Activated CD4-positive, alpha-beta T cell treated with anti-CD3 and anti-CD28 coated beads, Interleukin-2, amount 50 U/mL, for 4 hours (primary cell): ENCODE results near the gene TNFRSF19.

Experiments used
- DNase-seq, 2 experiments: peaks; one replicate each; pipeline ENCODE4 v3.0.0-alpha.2; 2020

The TNFRSF19 gene

GRCh38 chr13:23688336-23688735 lies 118.1 kb downstream of the TNFRSF19 start:
- no peak for DNase-seq

GRCh38 chr13:23690668-23691067 lies 120.5 kb downstream of the TNFRSF19 start:
- DNase-seq = no peak

DNA sequence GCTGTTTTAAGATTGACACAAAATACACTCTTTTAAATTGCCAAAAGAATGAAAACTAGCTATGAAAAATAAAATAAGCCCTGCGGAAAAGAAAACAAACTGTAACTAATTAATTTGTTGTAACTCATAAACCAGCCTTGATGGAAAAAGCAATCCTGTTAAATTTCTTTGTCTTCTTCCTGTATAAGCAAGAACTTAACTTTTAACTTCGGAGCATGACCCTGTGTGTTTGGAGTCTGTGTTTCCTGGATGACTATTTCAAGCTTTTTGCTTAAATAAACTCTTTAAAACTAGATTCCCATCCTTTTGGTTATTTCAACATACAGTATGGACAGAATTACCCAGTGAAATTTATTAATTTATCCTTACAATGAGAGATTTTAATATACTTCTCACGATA lies 122.6 kb downstream of the TNFRSF19 start:
- no peak for DNase-seq

DNA sequence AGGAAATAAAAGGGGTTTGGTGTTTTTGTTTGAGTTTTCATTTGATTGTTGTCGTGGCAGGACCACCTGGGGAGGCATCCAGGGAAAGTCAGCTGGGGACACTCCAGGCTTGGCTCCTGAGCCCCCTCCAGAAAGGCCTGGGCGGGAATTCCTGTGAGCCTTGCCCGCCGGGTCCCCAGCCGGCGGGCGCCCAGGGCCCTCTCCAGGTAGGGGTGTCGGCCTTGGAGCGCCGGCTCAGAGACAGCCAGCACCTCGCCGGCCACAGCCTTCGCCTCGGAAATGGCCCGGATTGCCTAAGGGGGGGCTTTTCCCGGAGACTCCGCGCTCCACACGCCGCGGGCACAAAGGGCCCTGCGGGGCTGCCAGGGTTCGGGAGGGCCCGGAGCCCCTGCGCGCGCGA lies 125.0 kb downstream of the TNFRSF19 start:
- no peak for DNase-seq

DNA sequence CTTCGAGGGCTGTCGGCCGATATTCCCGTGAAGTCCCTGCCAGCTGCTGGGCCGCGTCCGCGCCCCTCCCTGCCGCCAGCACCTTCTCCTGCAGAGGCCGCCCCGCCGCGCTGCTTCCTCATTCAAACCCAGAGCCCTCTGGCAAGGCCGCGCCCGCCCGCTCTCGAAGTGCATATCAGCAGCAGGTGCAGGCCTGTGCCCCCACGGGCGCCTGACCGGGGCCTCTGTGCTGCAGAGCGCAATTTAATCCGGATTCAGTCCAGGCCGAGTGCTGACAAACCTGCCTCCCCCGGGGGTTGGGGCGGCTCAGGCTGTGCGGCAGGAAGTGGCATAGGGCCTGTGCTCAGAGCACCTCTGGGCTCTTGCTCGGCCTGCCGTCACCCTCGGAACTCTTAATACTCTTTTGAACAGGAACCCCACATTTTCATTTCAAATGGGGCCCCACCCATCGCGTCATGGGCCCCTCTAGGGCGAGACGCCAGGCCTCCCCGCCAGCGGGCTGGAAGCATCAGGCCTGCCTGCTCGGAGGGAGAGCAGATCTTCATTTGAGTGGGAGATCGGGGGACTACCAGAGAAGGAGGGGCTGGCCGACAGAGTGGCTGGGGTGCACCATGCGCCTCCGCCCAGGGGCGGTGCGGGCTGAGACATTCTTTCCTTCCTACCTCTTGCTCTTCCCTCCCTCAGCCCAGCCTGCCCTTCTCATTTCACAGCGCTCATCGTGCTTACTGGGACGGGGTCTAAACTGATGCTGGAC lies 125.7 kb downstream of the TNFRSF19 start:
- DNase-seq = peak; percentile 28 to 33

DNA sequence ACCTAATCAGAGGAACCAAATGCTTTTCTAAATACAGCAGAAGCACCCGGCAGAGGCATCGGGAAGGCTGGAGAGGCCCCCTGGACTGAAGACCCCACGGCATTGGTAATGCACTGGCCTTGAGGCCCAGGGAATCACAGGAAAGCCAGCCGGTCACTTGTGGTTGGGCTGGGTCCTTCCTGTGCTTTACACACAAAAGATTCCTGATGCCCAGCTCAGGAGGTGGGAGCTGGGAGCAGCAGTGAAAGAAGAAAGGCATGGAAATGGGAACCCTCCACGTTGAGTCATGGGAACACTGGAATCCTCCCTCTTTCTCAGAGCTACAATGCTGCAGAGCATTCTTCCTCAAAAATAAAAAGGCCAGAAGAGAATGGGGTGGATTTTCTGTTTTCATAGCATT lies 126.4 kb downstream of the TNFRSF19 start:
- no peak for DNase-seq

- DNase-seq = no peak
Observed at GRCh38 chr13:23697772-23698313, 127.6 kb downstream of the TNFRSF19 start.

DNA sequence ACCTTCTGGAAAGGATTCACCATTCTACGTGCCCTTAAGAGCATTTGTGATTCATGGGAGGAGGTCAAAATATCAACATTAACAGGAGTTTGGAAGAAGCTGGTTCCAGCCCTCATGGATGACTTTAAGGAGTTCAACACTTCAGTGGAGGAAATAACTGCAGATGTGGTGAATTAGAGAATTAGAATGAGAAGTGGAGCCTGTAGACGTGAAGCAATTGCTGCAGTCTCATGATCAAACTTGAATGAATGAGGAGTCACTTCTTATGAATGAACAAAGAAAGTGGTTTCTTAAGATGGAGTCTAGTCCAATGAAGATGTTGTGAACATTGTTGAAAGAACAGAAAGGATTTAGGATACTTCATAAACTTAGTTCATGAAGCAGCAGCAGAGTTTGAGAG lies 129.1 kb downstream of the TNFRSF19 start:
- DNase-seq = no peak

GRCh38 chr13:23701186-23701585 lies 131.0 kb downstream of the TNFRSF19 start:
- no peak for DNase-seq

DNA sequence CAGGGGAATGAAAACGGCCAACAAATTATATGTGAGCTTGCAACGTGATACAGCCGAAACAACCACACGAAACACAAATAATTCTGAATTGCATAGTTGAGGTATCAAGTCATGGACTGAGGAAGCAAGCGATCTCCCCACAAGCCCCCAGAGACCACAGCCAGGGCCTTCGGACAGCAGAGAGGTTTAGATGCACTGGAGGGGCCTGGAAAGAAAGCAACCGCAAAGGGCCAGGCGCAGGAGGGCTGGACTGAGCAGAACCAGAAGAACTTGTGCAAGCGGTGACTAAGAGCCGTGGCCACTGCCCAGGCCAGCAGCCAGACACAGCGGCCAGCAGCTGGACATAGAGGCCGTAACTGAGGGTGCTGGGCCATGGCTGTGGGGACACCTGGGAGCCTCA lies 131.4 kb downstream of the TNFRSF19 start:
- no peak for DNase-seq

GRCh38 chr13:23703246-23703860 lies 133.1 kb downstream of the TNFRSF19 start:
- DNase-seq = no peak

- no peak for DNase-seq
Observed at GRCh38 chr13:23705583-23705982, 135.4 kb downstream of the TNFRSF19 start.

GRCh38 chr13:23707674-23708073 lies 137.5 kb downstream of the TNFRSF19 start:
- DNase-seq = no peak

DNA sequence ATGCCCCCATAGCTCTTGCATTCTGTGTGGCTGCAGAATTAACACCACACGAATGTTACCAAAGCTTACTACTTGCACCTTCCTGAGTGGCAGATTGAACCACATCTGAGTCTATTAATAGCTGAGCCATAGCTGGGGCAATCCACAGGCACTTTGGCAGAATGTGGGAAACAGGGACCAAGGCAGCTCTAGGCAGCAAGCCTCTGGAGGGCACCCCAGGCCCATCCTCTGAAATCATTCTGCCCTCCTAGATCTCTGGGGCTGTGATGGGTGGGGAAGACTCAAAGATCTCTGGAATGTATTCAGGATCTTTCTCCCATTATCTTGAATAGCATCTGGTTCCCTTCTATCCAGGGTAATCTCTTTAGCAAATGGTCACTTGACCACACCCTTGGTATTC lies 139.3 kb downstream of the TNFRSF19 start:
- no peak for DNase-seq

GRCh38 chr13:23710366-23710765 lies 140.2 kb downstream of the TNFRSF19 start:
- no peak for DNase-seq

- DNase-seq = no peak
Observed at GRCh38 chr13:23711355-23711754, 141.1 kb downstream of the TNFRSF19 start.

DNA sequence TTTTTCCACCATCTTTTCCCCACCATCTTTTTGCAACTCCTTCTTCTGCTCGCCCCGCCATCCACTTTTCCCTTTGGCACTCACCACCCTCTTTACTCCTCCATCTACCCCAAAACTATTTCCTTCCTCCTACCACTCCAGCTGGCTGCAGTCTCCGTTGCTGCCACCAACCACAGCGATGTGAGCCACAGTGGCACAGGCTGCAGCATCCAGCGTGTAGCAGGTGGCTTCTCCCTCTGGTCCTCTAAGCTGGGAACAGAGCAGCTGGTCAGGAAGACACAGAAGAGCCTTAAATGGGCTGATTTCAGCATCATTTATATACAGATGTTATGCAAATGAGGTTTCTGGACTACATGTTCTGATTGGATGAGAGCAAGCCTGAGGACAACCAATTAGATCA lies 144.5 kb downstream of the TNFRSF19 start:
- DNase-seq = no peak

DNA sequence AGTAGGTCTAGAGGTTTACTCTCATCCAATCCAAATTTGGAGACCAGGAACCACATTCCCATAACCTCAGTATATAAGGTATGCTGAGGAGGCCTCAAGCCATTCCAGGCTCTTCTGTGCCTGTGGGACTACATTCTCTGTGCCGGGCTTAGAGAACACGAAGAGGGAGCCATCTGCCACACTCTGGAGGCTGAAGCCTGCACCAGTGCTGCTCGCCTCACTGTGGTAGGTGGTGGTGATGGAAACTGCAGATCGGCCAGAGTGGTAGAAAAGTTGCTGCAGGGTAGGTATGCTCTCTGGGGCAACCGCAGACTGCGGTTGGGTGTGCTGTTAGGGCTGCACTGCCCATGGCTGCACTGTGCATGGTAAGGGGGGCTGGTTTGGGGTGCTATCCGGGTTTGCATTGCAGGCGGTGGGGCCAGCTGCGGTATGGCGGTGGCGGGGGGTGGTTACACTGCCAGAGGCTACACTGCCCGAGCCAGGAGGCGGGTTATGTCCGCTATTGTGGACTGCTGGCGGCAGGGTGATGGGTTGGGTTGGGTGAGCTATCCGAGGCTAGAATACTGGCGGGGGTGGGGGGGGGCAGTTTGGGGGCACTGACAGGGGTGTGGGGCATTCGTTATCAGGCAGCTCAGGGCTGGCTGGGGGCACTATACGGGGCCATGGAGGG lies 145.0 kb downstream of the TNFRSF19 start:
- no peak for DNase-seq

GRCh38 chr13:23715762-23716235 lies 145.6 kb downstream of the TNFRSF19 start:
- DNase-seq = no peak

DNA sequence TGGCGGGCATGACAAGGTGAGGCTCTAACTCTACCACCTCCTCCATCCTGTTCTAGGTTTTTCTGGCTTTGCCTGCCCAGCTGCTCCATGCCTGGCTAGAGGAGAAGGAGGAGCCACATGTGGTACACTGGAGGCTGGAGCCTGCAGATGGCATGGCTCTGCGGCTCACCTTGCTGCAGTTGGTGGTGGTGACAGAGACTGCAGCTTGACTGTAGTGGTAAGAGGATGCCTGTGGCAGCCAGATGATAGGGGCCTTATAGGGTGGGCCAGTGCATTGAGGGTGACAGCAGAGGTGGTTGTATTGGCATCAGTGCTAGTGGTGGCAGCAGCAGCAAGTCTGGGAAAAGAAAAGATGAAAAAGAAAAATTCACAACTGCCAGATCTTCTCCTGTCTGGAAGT lies 146.2 kb downstream of the TNFRSF19 start:
- DNase-seq = no peak

DNA sequence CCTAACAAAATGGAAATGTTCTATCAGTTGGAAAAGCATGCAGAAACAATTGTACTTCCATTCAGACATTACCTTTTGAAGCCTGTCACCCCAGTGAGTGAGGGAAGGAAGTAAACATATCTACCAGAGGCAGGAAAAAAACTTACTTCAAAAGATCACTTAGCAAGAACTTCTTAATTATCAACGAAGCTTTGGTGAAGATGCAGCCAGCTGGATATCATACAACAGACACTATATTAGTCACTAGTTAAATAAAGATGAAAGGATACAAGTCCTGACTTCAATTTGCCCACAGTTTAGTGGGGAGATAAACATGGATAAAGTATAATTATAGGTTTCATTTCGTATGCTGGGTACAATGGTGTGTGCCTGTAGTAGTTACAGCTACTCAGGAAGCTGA lies 148.8 kb downstream of the TNFRSF19 start:
- DNase-seq = no peak

DNA sequence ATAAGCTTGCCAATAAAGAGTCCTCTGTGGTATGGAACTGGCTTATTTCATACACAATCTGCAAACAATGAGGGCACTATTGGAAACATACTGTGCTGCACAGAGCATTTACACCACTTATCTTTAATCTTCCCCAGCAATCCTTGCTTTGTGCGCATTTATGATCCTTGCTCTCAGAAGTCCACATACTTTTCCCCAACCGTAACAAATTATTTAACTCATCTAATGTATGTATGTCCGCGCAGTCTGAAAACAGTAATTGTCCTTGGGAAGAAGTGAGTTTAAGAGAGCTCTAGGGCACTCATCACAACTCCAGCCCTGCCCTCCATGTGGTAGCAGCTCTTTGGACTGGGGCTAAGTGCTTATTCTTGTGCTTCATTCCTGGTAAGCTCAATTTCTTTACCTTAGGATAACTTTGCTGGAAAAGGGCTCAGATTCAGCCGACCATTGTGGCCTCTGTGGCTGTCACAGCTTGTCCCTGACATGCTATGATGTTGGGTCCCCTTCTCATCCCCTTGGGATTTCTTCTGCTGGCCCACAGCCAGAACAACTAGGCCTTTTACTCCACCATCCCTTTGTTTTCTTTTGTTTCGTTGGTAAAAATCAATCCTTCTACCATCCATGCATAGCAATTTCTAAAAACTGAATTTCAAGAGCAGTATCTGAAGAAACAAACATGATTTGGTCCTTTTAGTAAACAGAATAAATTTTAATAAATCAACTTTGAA lies 152.7 kb downstream of the TNFRSF19 start:
- no peak for DNase-seq

DNA sequence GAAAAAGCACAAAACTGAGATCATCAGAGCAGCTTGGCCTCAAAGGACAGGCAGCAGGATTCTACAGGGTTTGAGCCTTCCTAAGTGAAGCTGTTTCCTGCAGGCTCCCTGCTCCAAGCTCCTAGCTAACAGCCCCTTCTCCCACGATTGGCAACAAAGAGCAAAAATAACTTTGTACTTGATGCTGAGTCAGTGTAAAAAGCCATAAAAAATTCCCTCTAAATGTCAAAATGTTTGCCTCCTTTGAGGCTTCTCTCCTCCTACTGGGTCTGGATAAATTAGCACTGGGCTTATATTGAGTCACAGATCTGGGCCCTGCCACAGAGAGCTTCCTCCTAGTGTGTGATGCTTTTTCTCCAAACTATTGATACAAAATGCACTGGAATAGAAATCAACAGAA lies 153.3 kb downstream of the TNFRSF19 start:
- no peak for DNase-seq
